Smooth muscle cell (in vitro differentiated cells): ENCODE results near the gene UQCRHL. TPM values are rescaled to one million over a fixed set of nuclear protein-coding genes. Genes with fewer than 3 reads are reported as not detected.

Experiments
- DNase-seq: peaks from one replicate; lab custom pipeline; 2025; ENCODE audit not compliant: unreplicated experiment; lab: John Stamatoyannopoulos, UW
- H2AFZ ChIP-seq: fragments of 200-600 bp; sonication (generic); 2 replicates; pipeline ENCODE4 v1.6.0; 2016; ENCODE audit warnings: antibody characterized with exemption, low read depth, mild to moderate bottlenecking
- H3F3A ChIP-seq: fragments of 200-600 bp; sonication (generic); 2 replicates; pipeline ENCODE4 v1.6.0; 2017; ENCODE audit warnings: antibody characterized with exemption, low read depth
- H3K27ac ChIP-seq: fragments of 200-600 bp; sonication (generic); 2 replicates; pipeline ENCODE4 v1.5.1; 2016; ENCODE audit warnings: low read depth, mild to moderate bottlenecking
- H3K27me3 ChIP-seq: fragments of 200-600 bp; sonication (generic); 2 replicates; pipeline ENCODE4 v1.6.1; 2016; ENCODE audit warnings: low read depth, mild to moderate bottlenecking
- H3K36me3 ChIP-seq: fragments of 200-600 bp; sonication (generic); 2 replicates; pipeline ENCODE4 v1.5.1; 2016; ENCODE audit warnings: low read depth
- H3K4me1 ChIP-seq: fragments of 200-600 bp; sonication (generic); 2 replicates; pipeline ENCODE4 v1.5.1; 2016; ENCODE audit warnings: low read depth
- H3K4me2 ChIP-seq: fragments of 200-600 bp; sonication (generic); 2 replicates; pipeline ENCODE4 v1.6.0; 2016; ENCODE audit warnings: mild to moderate bottlenecking
- H3K4me3 ChIP-seq: fragments of 200-600 bp; sonication (generic); 2 replicates; pipeline ENCODE4 v1.5.1; 2016; ENCODE audit warnings: mild to moderate bottlenecking
- H3K79me2 ChIP-seq: fragments of 200-600 bp; sonication (generic); 2 replicates; pipeline ENCODE4 v1.6.0; 2016; ENCODE audit warnings: low read depth, mild to moderate bottlenecking
- H3K9ac ChIP-seq: fragments of 200-600 bp; sonication (generic); 2 replicates; pipeline ENCODE4 v1.6.0; 2016; ENCODE audit warnings: low read depth
- H3K9me3 ChIP-seq: fragments of 200-600 bp; sonication (generic); replicated peaks from 2 replicates; pipeline ENCODE4 v1.5.1; 2016; ENCODE audit warnings: low read depth
- H4K20me1 ChIP-seq: fragments of 200-600 bp; sonication (generic); 2 replicates; pipeline ENCODE4 v1.6.0; 2016; ENCODE audit warnings: low read depth
- CTCF ChIP-seq: fragments of 200-600 bp; sonication (generic); IDR thresholded peaks from 2 replicates; pipeline ENCODE4 v1.5.1; 2017; ENCODE audit warnings: borderline replicate concordance, mild to moderate bottlenecking, antibody characterized with exemption; ENCODE audit not compliant: insufficient read depth, poor library complexity, severe bottlenecking
- WGBS: methylation state at CpG from one replicate; pipeline ENCODE4 v1.1.7; 2016; ENCODE audit warnings: low lambda C conversion rate; 5-methylcytosine and 5-hydroxymethylcytosine counted together
- polyA plus RNA-seq: library from polyadenylated mRNA; unstranded; fragments of >200 nt; fragmentation: Nextera tagmentation; extraction: Ambion mirVana; gene quantifications from 2 replicates; pipeline ENCODE4 v1.2.1, GENCODE V29; 2016
- total RNA-seq: library from RNA; depleted of rRNA; stranded (reverse); fragments of >200 nt; gene quantifications from 2 replicates; pipeline ENCODE4 v1.2.3, GENCODE V29; 2014

UQCRHL gene
- total and polyA plus RNA-seq, 2 experiments from 2014 or later: 1.1 to 4.4 TPM

GRCh38 chr1:15851210-15852035 lies 44.0 kb upstream of the UQCRHL start:
- TF ChIP-seq CTCF: no peak
- peaks cover 46% of the 10 kb centered on the region for H4K20me1 ChIP-seq
- H3K79me2 ChIP-seq: peaks cover 81% of the 10 kb centered on the region
- WGBS: 77% methylated on average over 16 of the region's 16 CpGs
- no peak for DNase-seq
- peak overlapping the region; percentile 97 for H3K27ac ChIP-seq
- H3K4me1 ChIP-seq: peaks cover 18% of the 10 kb centered on the region
- H3K9me3 ChIP-seq: no peaks in the 10 kb centered on the region
- peaks cover 3% of the 10 kb centered on the region for H3F3A ChIP-seq
- peak overlapping the region; percentile 80 for H3K4me3 ChIP-seq
- H2AFZ ChIP-seq: no peak overlapping the region
- peak overlapping the region; percentile 90 for H3K4me2 ChIP-seq
- H3K9ac ChIP-seq: peak overlapping the region; percentile 90
- H3K36me3 ChIP-seq: no peaks in the 10 kb centered on the region
- H3K27me3 ChIP-seq: no peaks in the 10 kb centered on the region

GRCh38 chr1:15850471-15851001 lies 43.1 kb upstream of the UQCRHL start:
- 22% methylated on average over 2 of the region's 2 CpGs for WGBS
- Histone ChIP-seq H3K4me3 (peak overlapping the region; percentile 80), H3K9me3 (no peaks in the 10 kb centered on the region), H3K27me3 (no peaks in the 10 kb centered on the region), H4K20me1 (peaks cover 39% of the 10 kb centered on the region), H2AFZ (no peak overlapping the region), H3K4me2 (peak overlapping the region; percentile 90), H3K9ac (peak overlapping the region; percentile 90), H3F3A (peaks cover 3% of the 10 kb centered on the region), H3K36me3 (no peaks in the 10 kb centered on the region), H3K4me1 (peaks cover 18% of the 10 kb centered on the region), H3K79me2 (peaks cover 74% of the 10 kb centered on the region), H3K27ac (peak overlapping the region; percentile 97)
- DNase-seq: no peak
- TF ChIP-seq CTCF: no peak

GRCh38 chr1:15849775-15850324 lies 42.4 kb upstream of the UQCRHL start:
- H3K27ac ChIP-seq: peak overlapping the region; percentile 97
- peak overlapping the region; percentile 80 for H3K4me3 ChIP-seq
- no peaks in the 10 kb centered on the region for H3K36me3 ChIP-seq
- TF ChIP-seq CTCF: no peak
- peak overlapping the region; percentile 90 for H3K4me2 ChIP-seq
- H3K4me1 ChIP-seq: peaks cover 18% of the 10 kb centered on the region
- H2AFZ ChIP-seq: peak overlapping the region; percentile 50
- H3K9ac ChIP-seq: peak overlapping the region; percentile 90
- no peaks in the 10 kb centered on the region for H3K9me3 ChIP-seq
- under 1% methylated on average over 16 of the region's 16 CpGs for WGBS
- DNase-seq: peak; percentile 32
- H3K27me3 ChIP-seq: no peaks in the 10 kb centered on the region
- H3K79me2 ChIP-seq: peaks cover 67% of the 10 kb centered on the region
- H3F3A ChIP-seq: peaks cover 3% of the 10 kb centered on the region
- peaks cover 32% of the 10 kb centered on the region for H4K20me1 ChIP-seq
